Panc1 (cell line): Measurements from ENCODE around the gene RBM47.

Experiments used
- CTCF ChIP-seq: fragments of 450-650 bp; IDR thresholded peaks from 2 replicates; pipeline ENCODE4 v1.5.1; 2017; ENCODE audit warnings: mild to moderate bottlenecking
- POLR2AphosphoS5 ChIP-seq: IDR thresholded peaks from 2 replicates; pipeline ENCODE4 v1.6.1; 2012; ENCODE audit warnings: mild to moderate bottlenecking, low read depth, low read length, moderate library complexity
- SIN3A ChIP-seq: IDR thresholded peaks from 2 replicates; pipeline ENCODE4 v1.6.1; 2012; ENCODE audit warnings: low read depth, mild to moderate bottlenecking, low read length, moderate library complexity, borderline replicate concordance; ENCODE audit not compliant: insufficient read depth

- no peak for TF ChIP-seq CTCF
- TF ChIP-seq SIN3A: no peak
- TF ChIP-seq POLR2AphosphoS5: no peak
Measured at GRCh38 chr4:40484346-40485090, 145.1 kb downstream of the RBM47 start.
